Measurements from ENCODE around the gene FILIP1.

DNA sequence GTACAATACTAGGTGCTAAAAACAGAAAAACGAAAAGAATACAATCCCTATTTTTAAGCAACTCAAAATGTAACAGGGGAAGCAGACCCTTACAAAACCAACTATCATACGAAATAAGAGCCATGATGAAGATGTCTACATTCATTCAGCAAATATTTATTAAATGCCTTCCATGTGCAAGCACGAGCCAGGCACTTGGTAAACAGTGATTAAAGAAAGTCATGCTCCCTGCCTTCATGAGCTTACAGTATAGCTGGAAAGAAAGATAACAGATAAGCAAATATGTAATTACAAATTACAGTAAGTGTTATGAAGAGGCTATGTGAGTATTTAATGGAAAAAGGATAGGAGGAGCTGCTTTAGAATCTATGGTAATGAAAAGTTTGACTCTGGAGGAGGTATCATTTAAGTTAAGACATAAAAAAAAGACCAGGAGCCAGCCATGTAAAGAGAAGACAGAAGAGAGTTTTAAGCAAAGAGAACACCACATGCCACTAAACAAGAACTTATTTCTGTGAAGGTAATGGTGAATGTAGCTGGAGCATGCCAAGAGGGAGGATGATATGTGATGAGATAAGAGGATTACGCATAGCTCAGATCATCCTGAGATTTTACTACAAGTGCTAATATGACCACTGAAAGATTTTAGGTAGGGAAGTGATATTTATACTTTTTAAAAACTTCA lies 230.7 kb downstream of the FILIP1 start:
- TF ChIP-seq, protein P1, sequence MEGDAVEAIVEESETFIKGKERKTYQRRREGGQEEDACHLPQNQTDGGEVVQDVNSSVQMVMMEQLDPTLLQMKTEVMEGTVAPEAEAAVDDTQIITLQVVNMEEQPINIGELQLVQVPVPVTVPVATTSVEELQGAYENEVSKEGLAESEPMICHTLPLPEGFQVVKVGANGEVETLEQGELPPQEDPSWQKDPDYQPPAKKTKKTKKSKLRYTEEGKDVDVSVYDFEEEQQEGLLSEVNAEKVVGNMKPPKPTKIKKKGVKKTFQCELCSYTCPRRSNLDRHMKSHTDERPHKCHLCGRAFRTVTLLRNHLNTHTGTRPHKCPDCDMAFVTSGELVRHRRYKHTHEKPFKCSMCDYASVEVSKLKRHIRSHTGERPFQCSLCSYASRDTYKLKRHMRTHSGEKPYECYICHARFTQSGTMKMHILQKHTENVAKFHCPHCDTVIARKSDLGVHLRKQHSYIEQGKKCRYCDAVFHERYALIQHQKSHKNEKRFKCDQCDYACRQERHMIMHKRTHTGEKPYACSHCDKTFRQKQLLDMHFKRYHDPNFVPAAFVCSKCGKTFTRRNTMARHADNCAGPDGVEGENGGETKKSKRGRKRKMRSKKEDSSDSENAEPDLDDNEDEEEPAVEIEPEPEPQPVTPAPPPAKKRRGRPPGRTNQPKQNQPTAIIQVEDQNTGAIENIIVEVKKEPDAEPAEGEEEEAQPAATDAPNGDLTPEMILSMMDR (IDR thresholded peaks at IDR 0.05) = no peak
- no peak for TF ChIP-seq EP300 (IDR thresholded peaks at IDR 0.05; ENCODE audit: low read depth)
